Measurements from ENCODE around the gene PLA2R1.
"Not testable (repeated sequence)": the region's sequence is repeated elsewhere in the genome, so short reads cannot be mapped to it uniquely, and the experiment has no call there.

Gene PLA2R1

GRCh38 chr2:159976527-159977160 lies 85.8 kb downstream of the PLA2R1 start:
- DNase-seq = no peak

- no peak for DNase-seq
These were observed 89.1 kb downstream of the PLA2R1 start for GRCh38 chr2:159973325-159973724.

GRCh38 chr2:159971365-159972152 lies 90.9 kb downstream of the PLA2R1 start:
- DNase-seq = no peak

- not testable (repeated sequence) for DNase-seq
These were observed 91.9 kb downstream of the PLA2R1 start for GRCh38 chr2:159970548-159970947.

- DNase-seq = peak; percentile 18
These were observed 94.0 kb downstream of the PLA2R1 start for GRCh38 chr2:159968279-159968900.

GRCh38 chr2:159963700-159964099 lies 98.7 kb downstream of the PLA2R1 start:
- DNase-seq = no peak

GRCh38 chr2:159962513-159962912 lies 99.9 kb downstream of the PLA2R1 start:
- not testable (repeated sequence) for DNase-seq

GRCh38 chr2:159961451-159961850 lies 101.0 kb downstream of the PLA2R1 start:
- DNase-seq = no peak

- no peak for DNase-seq
These were observed 101.4 kb downstream of the PLA2R1 start for GRCh38 chr2:159961037-159961436.

GRCh38 chr2:159960414-159960813 lies 102.0 kb downstream of the PLA2R1 start:
- DNase-seq = no peak

- no peak for DNase-seq
These were observed 103.3 kb downstream of the PLA2R1 start for GRCh38 chr2:159959136-159959535.

GRCh38 chr2:159953136-159953823 lies 109.1 kb downstream of the PLA2R1 start:
- no peak for DNase-seq

- no peak for DNase-seq
These were observed 116.0 kb downstream of the PLA2R1 start for GRCh38 chr2:159946326-159946999.

- no peak for DNase-seq
These were observed 117.5 kb downstream of the PLA2R1 start for GRCh38 chr2:159944874-159945273.

- no peak for DNase-seq
These were observed 120.3 kb downstream of the PLA2R1 start for GRCh38 chr2:159942146-159942545.

- no peak for DNase-seq
These were observed 120.7 kb downstream of the PLA2R1 start for GRCh38 chr2:159941729-159942128.

GRCh38 chr2:159939946-159940345 lies 122.5 kb downstream of the PLA2R1 start:
- DNase-seq = no peak

- no peak for DNase-seq
These were observed 124.0 kb downstream of the PLA2R1 start for GRCh38 chr2:159938395-159938794.

GRCh38 chr2:159936471-159936870 lies 125.9 kb downstream of the PLA2R1 start:
- DNase-seq = no peak

- no peak for DNase-seq
These were observed 128.7 kb downstream of the PLA2R1 start for GRCh38 chr2:159933727-159934049.

GRCh38 chr2:159933040-159933726 lies 129.2 kb downstream of the PLA2R1 start:
- DNase-seq = no peak

GRCh38 chr2:159926695-159927094 lies 135.7 kb downstream of the PLA2R1 start:
- no peak for DNase-seq
